MM.1S (cell line): ENCODE data around the gene AUTS2.

Experiments used
- CTCF ChIP-seq: fragments of 300-600 bp; sonication (generic); IDR thresholded peaks from 2 replicates; pipeline ENCODE4 v1.5.1; 2016; ENCODE audit warnings: antibody characterized with exemption, low read length, mixed read lengths
- EZH2 ChIP-seq: fragments of 300-600 bp; sonication (generic); optimal IDR thresholded peaks from 2 replicates; pipeline ENCODE3; 2017; ENCODE audit warnings: low read depth, mild to moderate bottlenecking, antibody characterized with exemption, low read length, mixed read lengths
- EZH2phosphoT487 ChIP-seq: fragments of 300-600 bp; sonication (generic); IDR thresholded peaks from 2 replicates; pipeline ENCODE4 v1.6.1; 2018; ENCODE audit warnings: antibody characterized with exemption, low read length

GRCh38 chr7:69934144-69934903 is 336.0 kb downstream of the AUTS2 start:
- TF ChIP-seq EZH2phosphoT487 (no peak), CTCF (no peak), EZH2 (no peak)
